GM23338 (cell line): ENCODE data around the gene TAS2R1. TPM values are rescaled to one million over a fixed set of nuclear protein-coding genes. Genes with fewer than 3 reads are reported as not detected.

Experiments
- ATAC-seq: fragments of 200-7000 bp; cut with Tn5 transposase; 3 replicates; pipeline ENCODE4 v1.9.1; 2020
- DNase-seq: peaks from one replicate; pipeline ENCODE4 v3.0.0-alpha.2; 2015; ENCODE audit warnings: low spot score
- H2AFZ ChIP-seq: fragments of 200-600 bp; sonication (generic); 2 replicates; pipeline ENCODE4 v1.8.0; 2016; ENCODE audit warnings: antibody characterized with exemption, mild to moderate bottlenecking, moderate library complexity
- H3F3A ChIP-seq: fragments of 200-600 bp; sonication (generic); replicated peaks from 2 replicates; pipeline ENCODE4 v1.8.0; 2017; ENCODE audit warnings: antibody characterized with exemption, mixed run types, low read depth
- H3K27ac ChIP-seq: fragments of 200-600 bp; sonication (generic); 2 replicates; pipeline ENCODE4 v1.6.1; 2016; ENCODE audit warnings: low read depth
- H3K27me3 ChIP-seq: fragments of 200-600 bp; sonication (generic); 2 replicates; pipeline ENCODE4 v1.8.0; 2016; ENCODE audit warnings: mild to moderate bottlenecking, mixed run types, moderate library complexity; ENCODE audit not compliant: insufficient read depth
- H3K36me3 ChIP-seq: fragments of 200-600 bp; sonication (generic); 2 replicates; pipeline ENCODE4 v1.8.0; 2016; ENCODE audit warnings: mild to moderate bottlenecking; ENCODE audit not compliant: insufficient read depth
- H3K4me1 ChIP-seq: fragments of 200-600 bp; sonication (generic); 2 replicates; pipeline ENCODE4 v1.8.0; 2016; ENCODE audit warnings: mild to moderate bottlenecking, moderate library complexity; ENCODE audit not compliant: insufficient read depth
- H3K4me2 ChIP-seq: fragments of 200-600 bp; sonication (generic); 2 replicates; pipeline ENCODE4 v1.7.1; 2017; ENCODE audit warnings: mixed run types
- H3K4me3 ChIP-seq: fragments of 200-600 bp; sonication (generic); 2 replicates; pipeline ENCODE4 v1.6.1; 2016; ENCODE audit warnings: mixed run types
- H3K79me2 ChIP-seq: fragments of 200-600 bp; sonication (generic); replicated peaks from 2 replicates; pipeline ENCODE4 v1.8.0; 2017; ENCODE audit warnings: mild to moderate bottlenecking; ENCODE audit not compliant: insufficient read depth
- H3K9me2 ChIP-seq: fragments of 200-600 bp; sonication (generic); 2 replicates; pipeline ENCODE4 v1.8.0; 2017; ENCODE audit not compliant: insufficient read depth
- H4K20me1 ChIP-seq: fragments of 200-600 bp; sonication (generic); replicated peaks from 2 replicates; pipeline ENCODE4 v1.8.0; 2017; ENCODE audit warnings: mild to moderate bottlenecking; ENCODE audit not compliant: insufficient read depth
- H3K27ac Mint-ChIP-seq: 2 replicates; pipeline ENCODE4 v1.8.0; 2020; ENCODE audit warnings: inconsistent platforms, mild to moderate bottlenecking, moderate library complexity, mixed read lengths
- H3K27me3 Mint-ChIP-seq: 3 replicates; pipeline ENCODE4 v1.8.0; 2022; ENCODE audit warnings: low read depth, mild to moderate bottlenecking, moderate library complexity, mixed read lengths, inconsistent platforms; ENCODE audit not compliant: insufficient read depth, poor library complexity
- H3K36me3 Mint-ChIP-seq: 3 replicates; pipeline ENCODE4 v1.8.0; 2021; ENCODE audit warnings: low read depth, mild to moderate bottlenecking, inconsistent platforms, moderate library complexity, mixed read lengths
- H3K4me1 Mint-ChIP-seq: 3 replicates; pipeline ENCODE4 v1.8.0; 2020; ENCODE audit warnings: mild to moderate bottlenecking, inconsistent platforms, mixed read lengths
- H3K4me3 Mint-ChIP-seq: 3 replicates; pipeline ENCODE4 v1.8.0; 2021; ENCODE audit warnings: moderate library complexity, mild to moderate bottlenecking, inconsistent platforms, mixed read lengths
- H3K9me3 Mint-ChIP-seq: 3 replicates; pipeline ENCODE4 v1.8.0; 2020; ENCODE audit warnings: moderate library complexity, mild to moderate bottlenecking, inconsistent platforms, mixed read lengths
- CREB1 ChIP-seq: fragments of 250-450 bp; sonication (Bioruptor Pico); IDR thresholded peaks from 2 replicates; pipeline ENCODE4 v1.5.0; 2020; ENCODE audit warnings: low read depth, mild to moderate bottlenecking, moderate library complexity
- CTCF ChIP-seq, 2 experiments: fragments of 200-600 bp in 1 of 2; sonication (generic) in 1 of 2; conservative IDR thresholded peaks; 2 replicates each; pipeline versions ENCODE4 v1.5.1 to v1.6.1; 2016 to 2017; ENCODE audit warnings: antibody characterized with exemption in 2 of 2, low read depth in 2 of 2, mild to moderate bottlenecking in 2 of 2, moderate library complexity in 1 of 2
- ETS1 ChIP-seq: IDR thresholded peaks from 2 replicates; pipeline ENCODE4 v1.6.1; 2016; ENCODE audit warnings: antibody characterized with exemption
- EZH2 ChIP-seq: fragments of 200-600 bp; sonication (generic); IDR thresholded peaks from one replicate; pipeline ENCODE4 v1.8.0; 2017; ENCODE audit warnings: antibody characterized with exemption, mild to moderate bottlenecking, low read depth; ENCODE audit not compliant: unreplicated experiment
- EZH2phosphoT487 ChIP-seq: fragments of 200-600 bp; sonication (generic); IDR thresholded peaks from one replicate; pipeline ENCODE4 v1.8.1; 2018; ENCODE audit warnings: antibody characterized with exemption; ENCODE audit not compliant: unreplicated experiment
- JUNB ChIP-seq: IDR thresholded peaks from one replicate; pipeline ENCODE4 v1.6.1; 2016; ENCODE audit warnings: antibody characterized with exemption; ENCODE audit not compliant: unreplicated experiment
- NANOG ChIP-seq: IDR thresholded peaks from 2 replicates; pipeline ENCODE4 v1.6.1; 2016; ENCODE audit warnings: antibody characterized with exemption, borderline replicate concordance
- POLR2AphosphoS5 ChIP-seq: IDR thresholded peaks from 2 replicates; pipeline ENCODE4 v1.6.1; 2016; ENCODE audit warnings: antibody characterized with exemption, low read depth
- REST ChIP-seq: IDR thresholded peaks from one replicate; pipeline ENCODE4 v1.6.1; 2018; ENCODE audit warnings: antibody characterized with exemption; ENCODE audit not compliant: unreplicated experiment
- STAT1 ChIP-seq: IDR thresholded peaks from one replicate; pipeline ENCODE4 v1.6.1; 2016; ENCODE audit warnings: antibody characterized with exemption; ENCODE audit not compliant: unreplicated experiment
- ZNF114 ChIP-seq: fragments of 250-450 bp; sonication (Bioruptor Pico); IDR thresholded peaks from 2 replicates; pipeline ENCODE4 v1.5.0; 2020; ENCODE audit warnings: mild to moderate bottlenecking, moderate library complexity
- ZNF331 ChIP-seq: fragments of 250-450 bp; sonication (Bioruptor Pico); IDR thresholded peaks from 2 replicates; pipeline ENCODE4 v1.5.0; 2020; ENCODE audit warnings: low read depth, mild to moderate bottlenecking, moderate library complexity
- polyA plus RNA-seq: library from polyadenylated mRNA; unstranded; fragments of >200 nt; fragmentation: Nextera tagmentation; extraction: Ambion mirVana; gene quantifications from 2 replicates; pipeline ENCODE4 v1.2.1, GENCODE V29; 2016
- total RNA-seq: library from RNA; depleted of rRNA; stranded (reverse); fragments of >200 nt; shearing (Covaris generic); gene quantifications from 2 replicates; pipeline ENCODE4 v1.2.3, GENCODE V29; 2014
- TF ChIP-seq, protein P1 (sequence below): fragments of 250-450 bp; sonication (Bioruptor Pico); IDR thresholded peaks from 2 replicates; pipeline ENCODE4 v1.5.0; 2020; ENCODE audit warnings: mild to moderate bottlenecking, moderate library complexity

Gene TAS2R1
- total and polyA plus RNA-seq, 2 experiments from 2014 or later, result 0.19 TPM; not detected in 1

GRCh38 chr5:9604416-9604815 is 25.7 kb downstream of the TAS2R1 start:
- TF ChIP-seq EZH2 (no peak), POLR2AphosphoS5 (no peak), CTCF (conservative IDR thresholded peaks at IDR 0.05; ENCODE audit: low read depth in 2 of 2) (no peak), CREB1 (CRISPR knock-in tag) (no peak), ZNF114 (no peak), EZH2phosphoT487 (no peak), NANOG (no peak), STAT1 (no peak), ETS1 (no peak), ZNF331 (CRISPR knock-in tag) (no peak), JUNB (no peak), REST (no peak)
- TF ChIP-seq, protein P1, sequence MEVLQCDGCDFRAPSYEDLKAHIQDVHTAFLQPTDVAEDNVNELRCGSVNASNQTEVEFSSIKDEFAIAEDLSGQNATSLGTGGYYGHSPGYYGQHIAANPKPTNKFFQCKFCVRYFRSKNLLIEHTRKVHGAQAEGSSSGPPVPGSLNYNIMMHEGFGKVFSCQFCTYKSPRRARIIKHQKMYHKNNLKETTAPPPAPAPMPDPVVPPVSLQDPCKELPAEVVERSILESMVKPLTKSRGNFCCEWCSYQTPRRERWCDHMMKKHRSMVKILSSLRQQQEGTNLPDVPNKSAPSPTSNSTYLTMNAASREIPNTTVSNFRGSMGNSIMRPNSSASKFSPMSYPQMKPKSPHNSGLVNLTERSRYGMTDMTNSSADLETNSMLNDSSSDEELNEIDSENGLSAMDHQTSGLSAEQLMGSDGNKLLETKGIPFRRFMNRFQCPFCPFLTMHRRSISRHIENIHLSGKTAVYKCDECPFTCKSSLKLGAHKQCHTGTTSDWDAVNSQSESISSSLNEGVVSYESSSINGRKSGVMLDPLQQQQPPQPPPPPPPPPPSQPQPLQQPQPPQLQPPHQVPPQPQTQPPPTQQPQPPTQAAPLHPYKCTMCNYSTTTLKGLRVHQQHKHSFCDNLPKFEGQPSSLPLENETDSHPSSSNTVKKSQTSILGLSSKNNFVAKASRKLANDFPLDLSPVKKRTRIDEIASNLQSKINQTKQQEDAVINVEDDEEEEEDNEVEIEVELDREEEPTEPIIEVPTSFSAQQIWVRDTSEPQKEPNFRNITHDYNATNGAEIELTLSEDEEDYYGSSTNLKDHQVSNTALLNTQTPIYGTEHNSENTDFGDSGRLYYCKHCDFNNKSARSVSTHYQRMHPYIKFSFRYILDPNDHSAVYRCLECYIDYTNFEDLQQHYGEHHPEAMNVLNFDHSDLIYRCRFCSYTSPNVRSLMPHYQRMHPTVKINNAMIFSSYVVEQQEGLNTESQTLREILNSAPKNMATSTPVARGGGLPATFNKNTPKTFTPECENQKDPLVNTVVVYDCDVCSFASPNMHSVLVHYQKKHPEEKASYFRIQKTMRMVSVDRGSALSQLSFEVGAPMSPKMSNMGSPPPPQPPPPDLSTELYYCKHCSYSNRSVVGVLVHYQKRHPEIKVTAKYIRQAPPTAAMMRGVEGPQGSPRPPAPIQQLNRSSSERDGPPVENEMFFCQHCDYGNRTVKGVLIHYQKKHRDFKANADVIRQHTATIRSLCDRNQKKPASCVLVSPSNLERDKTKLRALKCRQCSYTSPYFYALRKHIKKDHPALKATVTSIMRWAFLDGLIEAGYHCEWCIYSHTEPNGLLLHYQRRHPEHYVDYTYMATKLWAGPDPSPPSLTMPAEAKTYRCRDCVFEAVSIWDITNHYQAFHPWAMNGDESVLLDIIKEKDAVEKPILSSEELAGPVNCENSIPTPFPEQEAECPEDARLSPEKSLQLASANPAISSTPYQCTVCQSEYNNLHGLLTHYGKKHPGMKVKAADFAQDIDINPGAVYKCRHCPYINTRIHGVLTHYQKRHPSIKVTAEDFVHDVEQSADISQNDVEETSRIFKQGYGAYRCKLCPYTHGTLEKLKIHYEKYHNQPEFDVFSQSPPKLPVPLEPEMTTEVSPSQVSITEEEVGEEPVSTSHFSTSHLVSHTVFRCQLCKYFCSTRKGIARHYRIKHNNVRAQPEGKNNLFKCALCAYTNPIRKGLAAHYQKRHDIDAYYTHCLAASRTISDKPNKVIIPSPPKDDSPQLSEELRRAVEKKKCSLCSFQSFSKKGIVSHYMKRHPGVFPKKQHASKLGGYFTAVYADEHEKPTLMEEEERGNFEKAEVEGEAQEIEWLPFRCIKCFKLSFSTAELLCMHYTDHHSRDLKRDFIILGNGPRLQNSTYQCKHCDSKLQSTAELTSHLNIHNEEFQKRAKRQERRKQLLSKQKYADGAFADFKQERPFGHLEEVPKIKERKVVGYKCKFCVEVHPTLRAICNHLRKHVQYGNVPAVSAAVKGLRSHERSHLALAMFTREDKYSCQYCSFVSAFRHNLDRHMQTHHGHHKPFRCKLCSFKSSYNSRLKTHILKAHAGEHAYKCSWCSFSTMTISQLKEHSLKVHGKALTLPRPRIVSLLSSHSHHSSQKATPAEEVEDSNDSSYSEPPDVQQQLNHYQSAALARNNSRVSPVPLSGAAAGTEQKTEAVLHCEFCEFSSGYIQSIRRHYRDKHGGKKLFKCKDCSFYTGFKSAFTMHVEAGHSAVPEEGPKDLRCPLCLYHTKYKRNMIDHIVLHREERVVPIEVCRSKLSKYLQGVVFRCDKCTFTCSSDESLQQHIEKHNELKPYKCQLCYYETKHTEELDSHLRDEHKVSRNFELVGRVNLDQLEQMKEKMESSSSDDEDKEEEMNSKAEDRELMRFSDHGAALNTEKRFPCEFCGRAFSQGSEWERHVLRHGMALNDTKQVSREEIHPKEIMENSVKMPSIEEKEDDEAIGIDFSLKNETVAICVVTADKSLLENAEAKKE (CRISPR knock-in tag), result no peak
- H2AFZ ChIP-seq, result no peak overlapping the region
- H3K9me2 ChIP-seq, result peaks cover 19% of the 10 kb centered on the region
- no peak for ATAC-seq
- Mint-ChIP-seq H3K27ac (no peak overlapping the region), H3K4me3 (no peak overlapping the region), H3K9me3 (no peaks in the 10 kb centered on the region), H3K4me1 (peaks cover 9% of the 10 kb centered on the region), H3K36me3 (no peaks in the 10 kb centered on the region), H3K27me3 (no peaks in the 10 kb centered on the region)
- H3K27me3 ChIP-seq, result no peaks in the 10 kb centered on the region
- no peak overlapping the region for H3K27ac ChIP-seq
- no peak overlapping the region for H3K4me3 ChIP-seq
- no peaks in the 10 kb centered on the region for H3K79me2 ChIP-seq
- H3K4me1 ChIP-seq, result no peaks in the 10 kb centered on the region
- H3F3A ChIP-seq, result no peaks in the 10 kb centered on the region
- no peaks in the 10 kb centered on the region for H4K20me1 ChIP-seq
- H3K4me2 ChIP-seq, result no peak overlapping the region
- H3K36me3 ChIP-seq, result no peaks in the 10 kb centered on the region
- no peak for DNase-seq
